ENCODE data around the gene METTL9. TPM values are rescaled to one million over a fixed set of nuclear protein-coding genes. Genes with fewer than 3 reads are reported as not detected.
"Not testable (repeated sequence)": the region's sequence is repeated elsewhere in the genome, so short reads cannot be mapped to it uniquely, and the experiment has no call there.

Gene METTL9
- total and polyA plus RNA-seq, 4 donors: 9.3 to 57.3 (median 17.2) TPM

DNA sequence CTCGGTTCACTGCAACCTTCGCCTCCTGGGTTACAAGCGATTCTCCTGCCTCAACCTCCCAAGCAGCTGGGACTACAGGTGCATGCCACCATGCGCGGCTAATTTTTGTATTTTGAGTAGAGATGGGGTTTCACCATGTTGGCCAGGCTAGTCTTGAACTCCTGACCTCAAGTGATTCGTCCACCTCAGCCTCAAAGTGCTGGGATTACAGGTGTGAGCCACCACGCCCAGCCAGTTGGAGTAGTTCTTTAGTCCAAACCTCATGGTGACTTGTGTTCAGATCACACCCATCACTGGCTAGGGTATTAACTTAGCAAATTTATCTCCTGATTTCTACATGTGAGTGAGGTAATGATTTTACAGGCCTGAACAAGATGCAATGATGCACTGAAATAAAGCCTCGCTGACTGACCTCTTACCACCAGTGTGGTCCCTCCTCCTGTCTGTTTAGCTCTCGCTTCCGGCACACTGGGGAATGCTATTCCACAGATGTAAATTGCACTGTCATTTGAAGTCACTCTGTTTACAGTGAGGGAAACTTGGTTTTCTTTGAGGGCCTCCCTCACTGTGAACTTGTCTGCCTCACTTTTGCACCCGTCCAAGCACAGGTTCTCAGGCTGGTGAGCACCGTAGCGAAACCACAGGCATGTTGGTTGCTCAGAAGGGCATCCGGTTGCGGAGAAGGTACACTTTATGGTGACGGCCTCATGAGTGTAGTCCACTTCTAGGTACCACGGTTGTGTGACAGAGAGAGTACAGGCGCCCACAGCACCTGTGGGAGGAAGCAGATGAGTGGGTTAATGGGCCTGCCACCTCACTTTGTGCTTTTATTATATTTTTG is 47.6 kb downstream of the METTL9 start:
- no peak for DNase-seq (ENCODE audit: low spot score)
- H3K36me3 ChIP-seq (ENCODE audit: control insufficient read depth in 4 of 4, insufficient read depth in 3 of 4, low read depth in 1 of 4, low read length in 3 of 4): peaks cover 0 to 6% (median under 1%) of the 10 kb centered on the region in 4 donors
- no peaks in the 10 kb centered on the region for H3K9me3 ChIP-seq (ENCODE audit: control insufficient read depth in 4 of 4, low read length in 3 of 4)
- TF ChIP-seq EGR1 (IDR thresholded peaks at IDR 0.05; ENCODE audit: low read depth in 2 of 2) (no peak), NR2F2 (IDR thresholded peaks at IDR 0.05) (no peak), RAD21 (IDR thresholded peaks at IDR 0.05) (no peak), JUND (IDR thresholded peaks at IDR 0.05) (no peak), FOXA2 (IDR thresholded peaks at IDR 0.05) (no peak), GABPA (IDR thresholded peaks at IDR 0.05 in 1 of 2, conservative IDR thresholded peaks at IDR 0.05 in 1 of 2) (no peak), TAF1 (conservative IDR thresholded peaks at IDR 0.05) (no peak), FOXA1 (IDR thresholded peaks at IDR 0.05) (no peak), YY1 (IDR thresholded peaks at IDR 0.05) (no peak), RXRA (IDR thresholded peaks at IDR 0.05) (no peak), SP1 (IDR thresholded peaks at IDR 0.05) (no peak), HNF4A (conservative IDR thresholded peaks at IDR 0.05) (no peak)
- TF ChIP-seq, protein P1, sequence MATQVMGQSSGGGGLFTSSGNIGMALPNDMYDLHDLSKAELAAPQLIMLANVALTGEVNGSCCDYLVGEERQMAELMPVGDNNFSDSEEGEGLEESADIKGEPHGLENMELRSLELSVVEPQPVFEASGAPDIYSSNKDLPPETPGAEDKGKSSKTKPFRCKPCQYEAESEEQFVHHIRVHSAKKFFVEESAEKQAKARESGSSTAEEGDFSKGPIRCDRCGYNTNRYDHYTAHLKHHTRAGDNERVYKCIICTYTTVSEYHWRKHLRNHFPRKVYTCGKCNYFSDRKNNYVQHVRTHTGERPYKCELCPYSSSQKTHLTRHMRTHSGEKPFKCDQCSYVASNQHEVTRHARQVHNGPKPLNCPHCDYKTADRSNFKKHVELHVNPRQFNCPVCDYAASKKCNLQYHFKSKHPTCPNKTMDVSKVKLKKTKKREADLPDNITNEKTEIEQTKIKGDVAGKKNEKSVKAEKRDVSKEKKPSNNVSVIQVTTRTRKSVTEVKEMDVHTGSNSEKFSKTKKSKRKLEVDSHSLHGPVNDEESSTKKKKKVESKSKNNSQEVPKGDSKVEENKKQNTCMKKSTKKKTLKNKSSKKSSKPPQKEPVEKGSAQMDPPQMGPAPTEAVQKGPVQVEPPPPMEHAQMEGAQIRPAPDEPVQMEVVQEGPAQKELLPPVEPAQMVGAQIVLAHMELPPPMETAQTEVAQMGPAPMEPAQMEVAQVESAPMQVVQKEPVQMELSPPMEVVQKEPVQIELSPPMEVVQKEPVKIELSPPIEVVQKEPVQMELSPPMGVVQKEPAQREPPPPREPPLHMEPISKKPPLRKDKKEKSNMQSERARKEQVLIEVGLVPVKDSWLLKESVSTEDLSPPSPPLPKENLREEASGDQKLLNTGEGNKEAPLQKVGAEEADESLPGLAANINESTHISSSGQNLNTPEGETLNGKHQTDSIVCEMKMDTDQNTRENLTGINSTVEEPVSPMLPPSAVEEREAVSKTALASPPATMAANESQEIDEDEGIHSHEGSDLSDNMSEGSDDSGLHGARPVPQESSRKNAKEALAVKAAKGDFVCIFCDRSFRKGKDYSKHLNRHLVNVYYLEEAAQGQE (IDR thresholded peaks at IDR 0.05): no peak
- TF ChIP-seq, protein P2, sequence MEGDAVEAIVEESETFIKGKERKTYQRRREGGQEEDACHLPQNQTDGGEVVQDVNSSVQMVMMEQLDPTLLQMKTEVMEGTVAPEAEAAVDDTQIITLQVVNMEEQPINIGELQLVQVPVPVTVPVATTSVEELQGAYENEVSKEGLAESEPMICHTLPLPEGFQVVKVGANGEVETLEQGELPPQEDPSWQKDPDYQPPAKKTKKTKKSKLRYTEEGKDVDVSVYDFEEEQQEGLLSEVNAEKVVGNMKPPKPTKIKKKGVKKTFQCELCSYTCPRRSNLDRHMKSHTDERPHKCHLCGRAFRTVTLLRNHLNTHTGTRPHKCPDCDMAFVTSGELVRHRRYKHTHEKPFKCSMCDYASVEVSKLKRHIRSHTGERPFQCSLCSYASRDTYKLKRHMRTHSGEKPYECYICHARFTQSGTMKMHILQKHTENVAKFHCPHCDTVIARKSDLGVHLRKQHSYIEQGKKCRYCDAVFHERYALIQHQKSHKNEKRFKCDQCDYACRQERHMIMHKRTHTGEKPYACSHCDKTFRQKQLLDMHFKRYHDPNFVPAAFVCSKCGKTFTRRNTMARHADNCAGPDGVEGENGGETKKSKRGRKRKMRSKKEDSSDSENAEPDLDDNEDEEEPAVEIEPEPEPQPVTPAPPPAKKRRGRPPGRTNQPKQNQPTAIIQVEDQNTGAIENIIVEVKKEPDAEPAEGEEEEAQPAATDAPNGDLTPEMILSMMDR (IDR thresholded peaks at IDR 0.05; ENCODE audit: low read depth, low read length, missing input control): no peak
- TF ChIP-seq, protein P3, sequence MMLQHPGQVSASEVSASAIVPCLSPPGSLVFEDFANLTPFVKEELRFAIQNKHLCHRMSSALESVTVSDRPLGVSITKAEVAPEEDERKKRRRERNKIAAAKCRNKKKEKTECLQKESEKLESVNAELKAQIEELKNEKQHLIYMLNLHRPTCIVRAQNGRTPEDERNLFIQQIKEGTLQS (IDR thresholded peaks at IDR 0.05): no peak
- TF ChIP-seq, protein P4, sequence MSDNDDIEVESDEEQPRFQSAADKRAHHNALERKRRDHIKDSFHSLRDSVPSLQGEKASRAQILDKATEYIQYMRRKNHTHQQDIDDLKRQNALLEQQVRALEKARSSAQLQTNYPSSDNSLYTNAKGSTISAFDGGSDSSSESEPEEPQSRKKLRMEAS (IDR thresholded peaks at IDR 0.05): no peak
- no peaks in the 10 kb centered on the region for H3K27me3 ChIP-seq (ENCODE audit: control insufficient read depth in 4 of 4, insufficient read depth in 4 of 4, low read length in 3 of 4)
- 85% methylated on average over 18 of the region's 18 CpGs for WGBS
- no peak overlapping the region for H3K4me3 ChIP-seq (ENCODE audit: low read depth in 1 of 3, low read length in 3 of 3)
- H3K4me1 ChIP-seq (ENCODE audit: control insufficient read depth in 4 of 4, insufficient read depth in 4 of 4, low read length in 3 of 4): peaks cover 0 to 3% (median 0%) of the 10 kb centered on the region in 4 donors
- no peak overlapping the region for H3K9ac ChIP-seq (ENCODE audit: low read depth in 1 of 2, low read length in 2 of 2)
- H3K27ac ChIP-seq (ENCODE audit: low read depth in 1 of 2, low read length in 2 of 2): peak overlapping the region; percentile 61 to 73

DNA sequence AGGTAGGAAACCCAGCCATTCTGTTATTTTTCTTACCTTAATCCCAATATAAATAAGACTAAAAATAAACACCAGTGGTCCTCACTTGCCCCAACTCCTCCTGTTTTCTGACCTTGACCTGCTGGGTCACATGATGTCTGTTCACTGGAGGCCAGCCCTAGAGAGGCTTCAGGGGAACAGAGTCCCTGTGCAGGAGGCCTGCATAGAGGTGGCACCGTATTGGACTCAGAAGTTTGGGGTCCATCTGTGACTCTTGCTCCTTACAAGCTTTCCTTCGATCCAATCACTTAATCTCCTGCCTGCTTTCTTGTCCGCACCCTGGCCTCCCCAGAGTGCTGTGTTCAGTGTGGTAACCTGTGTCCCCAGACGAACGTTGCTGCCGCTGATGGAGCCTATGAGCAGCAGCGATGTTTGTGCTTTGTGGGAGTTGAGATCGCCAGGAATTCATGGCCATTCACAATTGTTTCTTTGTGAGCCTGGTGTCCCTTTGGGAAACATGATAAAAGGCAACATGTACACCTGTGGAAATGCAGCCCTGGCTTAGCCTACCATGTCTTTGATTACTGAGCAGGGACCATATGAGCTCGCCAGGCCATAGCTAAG is 48.3 kb downstream of the METTL9 start:
- Histone ChIP-seq H3K9ac (ENCODE audit: low read depth in 1 of 2, low read length in 2 of 2) (no peak overlapping the region), H3K4me1 (ENCODE audit: control insufficient read depth in 4 of 4, insufficient read depth in 4 of 4, low read length in 3 of 4) (peaks cover 0 to 3% (median 0%) of the 10 kb centered on the region in 4 donors), H3K27me3 (ENCODE audit: control insufficient read depth in 4 of 4, insufficient read depth in 4 of 4, low read length in 3 of 4) (no peaks in the 10 kb centered on the region), H3K27ac (ENCODE audit: low read depth in 1 of 2, low read length in 2 of 2) (peak overlapping the region; percentile 21 to 23), H3K9me3 (ENCODE audit: control insufficient read depth in 4 of 4, low read length in 3 of 4) (no peaks in the 10 kb centered on the region), H3K4me3 (ENCODE audit: low read depth in 1 of 3, low read length in 3 of 3) (no peak overlapping the region), H3K36me3 (ENCODE audit: control insufficient read depth in 4 of 4, insufficient read depth in 3 of 4, low read depth in 1 of 4, low read length in 3 of 4) (peaks cover 0 to 6% (median under 1%) of the 10 kb centered on the region in 4 donors)
- no peak for TF ChIP-seq JUND (IDR thresholded peaks at IDR 0.05)
- no peak for TF ChIP-seq RXRA (IDR thresholded peaks at IDR 0.05)
- TF ChIP-seq FOXA2 (IDR thresholded peaks at IDR 0.05): no peak
- TF ChIP-seq, protein P2 (IDR thresholded peaks at IDR 0.05; ENCODE audit: low read depth, low read length, missing input control): no peak
- no peak for TF ChIP-seq EGR1 (IDR thresholded peaks at IDR 0.05; ENCODE audit: low read depth in 2 of 2)
- TF ChIP-seq FOXA1 (IDR thresholded peaks at IDR 0.05): no peak
- no peak for DNase-seq (ENCODE audit: low spot score)
- WGBS: 96% methylated on average over 9 of the region's 9 CpGs

DNA sequence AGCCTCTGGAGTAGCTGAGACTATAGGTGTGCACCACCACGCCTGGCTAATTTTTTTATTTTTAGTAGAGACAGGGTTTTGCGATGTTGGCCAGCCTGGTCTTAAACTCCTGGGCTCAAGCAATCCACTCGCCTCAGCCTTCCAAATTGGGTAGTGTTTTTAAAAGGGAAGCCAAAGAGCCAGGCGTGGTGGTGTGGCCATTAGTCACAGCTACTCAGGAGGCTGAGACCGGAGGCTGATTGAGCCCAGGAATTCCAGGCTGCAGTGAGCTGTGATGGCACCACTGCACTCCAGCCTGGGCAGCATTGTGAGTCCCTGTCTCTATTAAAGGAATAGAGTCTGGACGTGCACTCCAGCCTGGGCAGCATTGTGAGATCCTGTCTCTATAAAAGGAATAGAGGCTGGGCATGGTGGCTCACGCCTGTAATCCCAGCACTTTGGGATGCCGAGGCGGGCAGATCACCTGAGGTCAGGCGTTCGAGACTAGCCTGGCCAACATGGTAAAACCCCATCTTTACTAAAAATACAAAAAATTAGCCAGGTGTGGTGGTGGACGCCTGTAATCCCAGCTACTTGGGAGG is 50.5 kb downstream of the METTL9 start:
- WGBS: 92% methylated on average over 12 of the region's 12 CpGs
- not testable (repeated sequence) for H3K9ac ChIP-seq (ENCODE audit: low read depth in 1 of 2, low read length in 2 of 2); H3K36me3 ChIP-seq (ENCODE audit: control insufficient read depth in 4 of 4, insufficient read depth in 3 of 4, low read depth in 1 of 4, low read length in 3 of 4); H3K4me3 ChIP-seq (ENCODE audit: low read depth in 1 of 3, low read length in 3 of 3); H3K4me1 ChIP-seq (ENCODE audit: control insufficient read depth in 4 of 4, insufficient read depth in 4 of 4, low read length in 3 of 4); H3K9me3 ChIP-seq (ENCODE audit: control insufficient read depth in 4 of 4, low read length in 3 of 4); DNase-seq (ENCODE audit: low spot score); H3K27me3 ChIP-seq (ENCODE audit: control insufficient read depth in 4 of 4, insufficient read depth in 4 of 4, low read length in 3 of 4); H3K27ac ChIP-seq (ENCODE audit: low read depth in 1 of 2, low read length in 2 of 2)
